Smooth muscle cell of the brain vasculature (primary cell): ENCODE results near the gene POLR2B.
"Not testable (repeated sequence)": the region's sequence is repeated elsewhere in the genome, so short reads cannot be mapped to it uniquely, and the experiment has no call there.

Experiments used
- DNase-seq: peaks from one replicate; pipeline ENCODE4 v3.0.0-alpha.2; 2012; ENCODE audit warnings: low read depth, low spot score

POLR2B gene

DNA sequence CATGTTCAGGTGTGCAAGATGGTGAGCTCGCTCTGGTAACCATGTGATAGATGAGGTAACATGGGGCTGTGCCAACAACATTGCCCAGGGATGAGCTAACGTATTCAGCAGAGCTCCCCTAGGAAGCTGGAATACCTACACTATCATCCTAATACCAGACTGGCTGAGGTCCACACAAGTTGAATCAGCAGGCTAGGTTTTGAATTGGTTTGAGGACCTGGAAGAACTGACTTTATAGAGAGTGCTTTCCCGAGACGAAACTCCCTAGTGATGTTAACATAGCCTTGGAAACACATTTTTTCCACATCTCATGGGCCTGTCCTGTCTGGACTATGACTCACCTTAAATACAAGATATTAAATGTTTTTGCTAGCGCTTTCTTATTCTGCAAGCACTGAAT, 74.8 kb downstream of the POLR2B start:
- DNase-seq: no peak

- DNase-seq: no peak
Measured at GRCh38 chr4:57055886-57056285, 77.2 kb downstream of the POLR2B start.

DNA sequence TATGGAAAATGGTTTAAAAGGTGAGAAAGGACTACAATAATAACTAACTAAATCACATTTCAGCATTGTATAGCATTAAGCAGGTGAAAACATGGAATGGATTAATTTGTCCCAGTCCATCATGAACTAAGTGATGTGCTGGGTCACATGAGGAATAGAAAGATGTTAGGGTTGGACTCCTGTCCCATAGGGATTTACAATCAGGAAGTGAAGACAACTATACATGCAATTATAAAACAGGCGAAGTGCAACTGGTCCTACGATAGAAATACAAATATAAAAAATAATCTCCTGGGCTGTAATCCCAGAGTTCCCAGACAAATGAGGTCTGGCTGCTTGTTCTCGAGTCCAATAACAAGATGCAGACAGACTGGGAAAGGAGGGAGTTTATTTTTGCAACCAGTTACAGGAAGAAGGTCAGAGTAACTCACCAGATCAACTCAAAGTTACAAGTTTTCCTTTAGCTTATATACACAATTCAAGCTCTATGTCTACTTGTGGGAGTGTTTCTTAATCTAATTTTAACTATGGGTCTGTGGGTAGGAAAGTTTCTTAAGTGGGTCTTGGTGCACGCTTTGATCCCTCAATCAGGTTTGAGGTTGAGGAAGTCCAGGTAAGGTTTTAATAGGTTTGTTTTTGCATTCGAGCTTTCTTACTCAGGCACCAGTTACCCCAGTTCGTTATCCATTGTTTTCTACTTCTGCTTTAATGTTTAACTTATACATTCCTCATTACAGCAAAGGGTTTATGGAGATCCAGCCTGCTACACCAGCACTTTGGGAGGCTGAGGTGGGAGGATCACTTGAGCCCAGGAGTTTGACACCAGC, 81.4 kb downstream of the POLR2B start:
- DNase-seq: no peak

DNA sequence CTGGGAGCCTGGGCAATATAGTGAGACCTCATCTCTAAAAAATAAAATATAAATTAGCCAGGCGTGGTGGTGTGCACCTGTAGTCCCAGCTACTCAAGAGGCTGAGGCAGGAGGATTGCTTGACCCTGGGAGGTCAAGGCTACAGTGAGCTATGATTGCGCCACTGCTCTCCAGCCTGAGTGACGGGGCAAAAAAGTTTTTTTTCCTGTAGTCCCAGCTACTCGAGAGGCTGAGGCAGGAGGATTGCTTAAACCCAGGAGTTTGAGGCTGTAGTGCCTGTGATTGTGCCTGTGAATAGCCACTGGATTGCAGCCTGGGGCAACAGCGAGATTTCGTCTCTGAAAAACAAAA, 82.0 kb downstream of the POLR2B start:
- not testable (repeated sequence) for DNase-seq

GRCh38 chr4:57061395-57061794, 82.7 kb downstream of the POLR2B start:
- no peak for DNase-seq

DNA sequence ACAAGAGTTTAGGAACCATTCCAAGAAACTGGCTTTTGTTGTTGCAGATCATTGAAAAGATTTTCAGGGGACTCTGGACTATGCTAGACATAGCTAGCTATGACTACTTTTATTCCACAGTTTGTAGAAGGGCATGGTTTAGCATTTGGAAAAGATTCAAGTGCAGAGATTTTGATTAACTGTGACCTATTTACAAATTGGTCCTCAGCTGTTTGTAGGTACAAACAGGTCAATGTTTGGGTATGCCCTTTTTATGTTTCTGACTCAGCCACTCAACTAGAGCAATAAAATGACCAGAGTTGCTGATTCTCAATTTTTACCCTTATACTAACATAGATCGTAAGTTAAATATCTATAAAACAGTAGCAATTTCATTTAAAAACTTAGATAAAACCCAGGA, 84.8 kb downstream of the POLR2B start:
- DNase-seq: no peak

- DNase-seq: no peak
Measured at GRCh38 chr4:57064120-57064519, 85.4 kb downstream of the POLR2B start.

- DNase-seq: peak; percentile 92
Measured at GRCh38 chr4:57064811-57065711, 86.4 kb downstream of the POLR2B start.

DNA sequence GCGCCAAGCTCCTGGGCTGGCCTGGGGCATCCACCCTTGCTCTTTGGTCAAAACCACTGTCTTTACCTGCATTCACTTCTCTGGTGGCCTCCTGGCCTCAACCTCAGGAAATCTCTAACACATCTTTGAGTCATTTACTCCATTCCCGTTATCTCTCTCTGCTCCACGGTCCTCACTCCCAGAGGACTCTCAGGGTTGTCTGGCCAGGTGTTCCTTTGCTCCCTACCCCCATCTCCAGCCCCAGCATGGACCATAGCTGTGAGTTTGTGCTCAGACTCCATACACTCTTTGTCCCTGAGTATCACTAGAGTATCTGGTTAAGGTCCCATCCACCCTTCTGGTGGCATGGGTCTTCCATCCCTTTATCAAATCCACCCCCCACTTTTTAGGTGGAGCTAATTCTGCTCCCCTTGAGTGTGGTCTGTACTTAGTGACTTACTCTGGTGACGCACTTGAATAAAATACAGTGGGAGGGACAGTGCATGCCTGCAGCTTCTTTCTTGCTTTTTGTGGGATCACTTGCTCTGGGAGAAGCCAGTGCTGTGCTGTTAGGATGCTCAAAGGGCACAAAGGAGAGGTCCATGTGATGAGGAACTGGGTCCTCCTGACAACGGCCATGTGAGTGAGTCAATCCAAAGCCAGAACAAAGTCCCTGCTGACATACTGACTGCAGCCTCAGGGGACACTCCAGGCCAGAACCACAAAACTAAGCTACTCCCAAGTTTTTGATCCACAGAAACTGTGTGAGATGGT, 87.2 kb downstream of the POLR2B start:
- no peak for DNase-seq

DNA sequence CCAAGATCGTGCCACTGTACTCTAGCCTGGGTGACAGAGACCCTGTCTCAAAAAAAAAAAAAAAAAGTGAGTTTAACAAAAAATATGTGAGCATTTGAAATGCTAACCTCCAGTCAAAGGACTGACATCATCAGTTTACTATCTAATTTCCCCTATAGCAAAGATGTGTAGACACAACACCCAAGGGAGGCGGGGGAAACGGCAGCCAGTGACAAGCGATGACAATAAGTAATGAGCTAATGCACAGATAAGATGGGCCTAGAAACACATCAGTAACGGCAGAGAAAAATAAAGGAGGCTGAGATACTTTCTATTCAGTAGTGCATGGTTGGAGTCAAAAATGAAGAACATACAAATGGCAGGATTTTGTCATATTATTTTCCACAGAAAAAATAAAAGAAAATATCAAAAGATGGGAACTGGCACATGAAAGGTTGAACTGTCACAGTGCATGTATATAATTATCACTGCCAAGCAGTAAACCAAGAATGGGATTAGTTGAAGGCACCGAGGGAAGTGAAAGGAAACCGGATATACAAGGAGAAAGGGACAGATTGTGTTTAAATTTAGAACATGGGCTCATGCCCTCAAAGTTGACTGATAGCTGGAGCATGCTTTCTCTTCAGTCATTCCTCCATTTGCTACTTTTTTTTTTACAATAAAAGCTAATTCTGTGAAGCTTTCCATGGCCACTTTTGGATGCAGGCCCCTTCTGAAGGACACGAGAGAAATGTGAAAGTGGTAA, 89.7 kb downstream of the POLR2B start:
- DNase-seq: no peak

GRCh38 chr4:57070461-57070860, 91.8 kb downstream of the POLR2B start:
- no peak for DNase-seq

DNA sequence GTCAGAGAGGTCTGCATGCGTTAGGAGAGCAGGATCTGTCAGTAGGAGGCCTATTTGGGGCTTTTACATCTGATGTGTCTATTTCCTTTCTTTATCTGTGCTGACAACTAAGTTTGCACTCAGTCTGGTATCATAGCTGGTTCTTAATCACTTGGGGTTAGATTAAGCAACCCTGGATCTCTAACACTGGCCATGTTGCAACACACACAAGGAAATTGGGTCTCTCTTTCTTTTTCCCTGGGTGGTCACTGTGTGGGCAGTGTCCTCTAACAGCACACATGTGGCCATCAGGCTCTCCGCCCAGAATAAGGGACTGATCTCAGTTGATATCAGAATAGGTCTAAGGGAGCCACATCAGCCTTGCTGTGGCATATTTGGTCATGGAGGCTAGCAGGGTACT, 92.6 kb downstream of the POLR2B start:
- DNase-seq: no peak

- no peak for DNase-seq
Measured at GRCh38 chr4:57073559-57073958, 94.9 kb downstream of the POLR2B start.

DNA sequence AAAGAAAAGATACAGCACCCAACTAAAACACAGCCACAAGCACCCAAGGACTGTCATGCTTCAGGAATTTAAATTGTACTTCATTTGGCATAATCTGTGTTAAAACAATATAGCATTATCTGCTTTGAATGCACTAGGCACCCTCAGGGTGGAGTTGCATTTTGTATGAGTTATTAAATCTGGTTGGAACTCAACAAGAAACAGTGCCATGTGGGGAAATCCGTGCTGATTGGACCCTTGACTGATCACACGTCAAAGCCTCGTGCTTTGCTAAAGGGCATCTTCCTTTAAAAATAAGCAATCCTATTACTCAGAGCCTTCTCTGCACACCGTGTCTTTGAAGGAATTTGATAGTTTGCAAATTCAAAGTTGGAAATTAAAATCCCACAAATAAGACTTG, 96.0 kb downstream of the POLR2B start:
- no peak for DNase-seq

DNA sequence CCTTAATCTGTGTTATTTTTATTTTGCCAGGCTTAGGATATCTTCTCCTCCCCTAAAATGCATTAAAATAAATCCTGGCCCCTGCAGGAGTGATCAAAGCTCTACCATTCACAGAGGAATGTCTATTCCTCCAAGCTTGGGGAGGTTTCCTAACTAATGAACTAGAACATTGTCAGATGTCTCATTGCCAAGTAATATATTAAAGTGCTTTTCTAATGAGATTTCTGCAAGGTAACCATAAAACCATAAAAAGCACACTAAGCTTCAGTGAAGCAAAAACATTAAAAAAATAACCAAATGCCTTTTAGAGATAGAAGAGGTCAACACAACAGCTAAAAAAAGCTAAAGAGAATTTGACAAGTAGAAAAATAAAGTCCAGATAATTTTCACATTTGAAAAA, 96.7 kb downstream of the POLR2B start:
- DNase-seq: no peak

GRCh38 chr4:57076646-57077045, 98.0 kb downstream of the POLR2B start:
- no peak for DNase-seq

- no peak for DNase-seq
Measured at GRCh38 chr4:57077550-57078343, 99.1 kb downstream of the POLR2B start.

DNA sequence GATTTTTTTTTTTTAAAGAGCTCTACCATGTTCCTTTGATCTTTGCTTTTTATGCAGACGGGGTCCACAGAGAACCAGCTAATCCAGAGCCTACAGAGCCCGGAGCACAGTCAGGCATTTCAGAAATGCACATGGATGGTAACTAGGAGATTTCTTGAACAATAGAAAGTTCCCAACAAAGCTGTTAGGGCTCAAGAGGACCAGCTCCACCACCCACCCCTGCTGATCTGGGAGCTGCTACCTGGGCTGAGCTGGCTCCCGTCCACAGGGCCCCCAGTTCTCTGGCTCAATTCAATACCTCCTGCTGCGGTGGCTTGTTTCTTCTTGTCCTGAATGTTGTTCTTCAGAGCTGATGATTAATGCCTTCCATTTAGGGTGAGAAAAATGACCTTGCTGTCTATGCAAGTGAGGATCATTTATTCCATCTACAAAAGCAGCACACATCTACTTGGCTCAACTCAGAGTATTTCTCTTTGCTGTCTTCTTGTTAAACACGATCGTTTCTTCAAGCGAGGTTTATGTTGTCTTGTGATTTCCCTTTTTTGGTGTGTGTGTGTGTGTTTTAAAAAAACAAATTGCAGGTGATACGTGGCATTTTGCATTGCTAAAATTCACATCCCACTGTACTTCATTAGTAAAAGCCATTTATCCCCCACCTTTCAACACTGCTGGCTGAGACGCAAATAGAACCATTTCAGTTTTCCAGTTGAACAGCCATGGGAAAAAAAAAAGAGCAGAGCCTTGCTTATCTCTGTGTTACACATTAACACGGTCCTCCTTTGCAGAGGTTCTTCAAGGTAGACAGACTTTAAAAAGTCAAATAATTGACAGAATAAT, 100.2 kb downstream of the POLR2B start:
- peak; percentile 79 for DNase-seq
